Activated gamma-delta T cell (primary cell): ENCODE results near the gene ARHGAP5.
"Not testable (repeated sequence)": the region's sequence is repeated elsewhere in the genome, so short reads cannot be mapped to it uniquely, and the experiment has no call there.

ENCODE experiments used
- DNase-seq: peaks from one replicate; lab custom pipeline; 2025; lab: John Stamatoyannopoulos, UW

The ARHGAP5 gene

GRCh38 chr14:32109676-32110547, 32.8 kb downstream of the ARHGAP5 start:
- no peak for DNase-seq

- DNase-seq: no peak
Observed at GRCh38 chr14:32110548-32110896, 33.4 kb downstream of the ARHGAP5 start.

- DNase-seq: no peak
Observed at GRCh38 chr14:32121536-32121935, 44.4 kb downstream of the ARHGAP5 start.

- DNase-seq: no peak
Observed at GRCh38 chr14:32121948-32122347, 44.8 kb downstream of the ARHGAP5 start.

GRCh38 chr14:32126899-32127730, 50.0 kb downstream of the ARHGAP5 start:
- DNase-seq: not testable (repeated sequence)

GRCh38 chr14:32127731-32128654, 50.9 kb downstream of the ARHGAP5 start:
- DNase-seq: not testable (repeated sequence)

GRCh38 chr14:32128703-32129102, 51.6 kb downstream of the ARHGAP5 start:
- DNase-seq: no peak

- no peak for DNase-seq
Observed at GRCh38 chr14:32129124-32129523, 52.0 kb downstream of the ARHGAP5 start.

GRCh38 chr14:32131689-32132088, 54.6 kb downstream of the ARHGAP5 start:
- DNase-seq: not testable (repeated sequence)

- no peak for DNase-seq
Observed at GRCh38 chr14:32134448-32135097, 57.5 kb downstream of the ARHGAP5 start.

- no peak for DNase-seq
Observed at GRCh38 chr14:32136027-32136825, 59.1 kb downstream of the ARHGAP5 start.

GRCh38 chr14:32137313-32137712, 60.2 kb downstream of the ARHGAP5 start:
- no peak for DNase-seq

GRCh38 chr14:32137892-32138291, 60.8 kb downstream of the ARHGAP5 start:
- no peak for DNase-seq

- no peak for DNase-seq
Observed at GRCh38 chr14:32142341-32142740, 65.2 kb downstream of the ARHGAP5 start.

- no peak for DNase-seq
Observed at GRCh38 chr14:32142754-32143437, 65.8 kb downstream of the ARHGAP5 start.

GRCh38 chr14:32150392-32150791, 73.3 kb downstream of the ARHGAP5 start:
- no peak for DNase-seq

- no peak for DNase-seq
Observed at GRCh38 chr14:32166029-32166428, 88.9 kb downstream of the ARHGAP5 start.

GRCh38 chr14:32166924-32167323, 89.8 kb downstream of the ARHGAP5 start:
- DNase-seq: no peak

- DNase-seq: no peak
Observed at GRCh38 chr14:32167907-32168306, 90.8 kb downstream of the ARHGAP5 start.

GRCh38 chr14:32169191-32169590, 92.1 kb downstream of the ARHGAP5 start:
- DNase-seq: no peak
